ENCODE data around the gene OR1L8. TPM values are rescaled to one million over a fixed set of nuclear protein-coding genes. Genes with fewer than 3 reads are reported as not detected.

OR1L8 gene
- total and polyA plus RNA-seq, 2 experiments from 2014 or later, result not detected

- no peaks in the 10 kb centered on the region for H3K36me3 ChIP-seq
These were observed 2.8 kb downstream of the OR1L8 start for GRCh38 chr9:122580360-122580759.

DNA sequence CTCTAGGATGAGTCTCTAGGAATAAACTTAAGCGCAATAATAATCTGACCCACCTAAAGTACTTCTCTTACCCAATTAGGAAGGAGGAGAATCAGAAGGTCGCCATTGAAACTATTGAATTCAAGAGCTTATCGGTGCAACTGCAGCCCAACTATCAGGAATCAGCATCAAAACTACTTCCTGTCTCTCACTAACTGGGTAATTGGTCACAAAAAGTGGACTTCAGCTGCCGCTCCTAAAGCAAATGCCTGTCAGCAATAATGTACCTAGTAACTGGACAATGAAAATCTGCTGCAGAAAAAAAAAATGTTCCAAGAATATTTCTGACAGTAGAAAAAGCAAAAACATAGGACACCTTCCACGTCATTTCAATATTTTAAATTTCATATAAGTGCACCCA is 3.3 kb downstream of the OR1L8 start:
- H3K9me3 ChIP-seq (ENCODE audit: low read depth), result no peaks in the 10 kb centered on the region
- no peak overlapping the region for H3K4me3 ChIP-seq
- no peaks in the 10 kb centered on the region for H3K4me1 ChIP-seq (ENCODE audit: low read depth)
- no peak for DNase-seq (ENCODE audit: low read depth in 1 of 2, low spot score in 1 of 2)
- no peaks in the 10 kb centered on the region for H3K27me3 ChIP-seq
- no peak overlapping the region for H3K27ac ChIP-seq
- no peaks in the 10 kb centered on the region for H3K36me3 ChIP-seq
- TF ChIP-seq, protein P1, sequence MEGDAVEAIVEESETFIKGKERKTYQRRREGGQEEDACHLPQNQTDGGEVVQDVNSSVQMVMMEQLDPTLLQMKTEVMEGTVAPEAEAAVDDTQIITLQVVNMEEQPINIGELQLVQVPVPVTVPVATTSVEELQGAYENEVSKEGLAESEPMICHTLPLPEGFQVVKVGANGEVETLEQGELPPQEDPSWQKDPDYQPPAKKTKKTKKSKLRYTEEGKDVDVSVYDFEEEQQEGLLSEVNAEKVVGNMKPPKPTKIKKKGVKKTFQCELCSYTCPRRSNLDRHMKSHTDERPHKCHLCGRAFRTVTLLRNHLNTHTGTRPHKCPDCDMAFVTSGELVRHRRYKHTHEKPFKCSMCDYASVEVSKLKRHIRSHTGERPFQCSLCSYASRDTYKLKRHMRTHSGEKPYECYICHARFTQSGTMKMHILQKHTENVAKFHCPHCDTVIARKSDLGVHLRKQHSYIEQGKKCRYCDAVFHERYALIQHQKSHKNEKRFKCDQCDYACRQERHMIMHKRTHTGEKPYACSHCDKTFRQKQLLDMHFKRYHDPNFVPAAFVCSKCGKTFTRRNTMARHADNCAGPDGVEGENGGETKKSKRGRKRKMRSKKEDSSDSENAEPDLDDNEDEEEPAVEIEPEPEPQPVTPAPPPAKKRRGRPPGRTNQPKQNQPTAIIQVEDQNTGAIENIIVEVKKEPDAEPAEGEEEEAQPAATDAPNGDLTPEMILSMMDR (IDR thresholded peaks at IDR 0.05; ENCODE audit: low read depth, low read length), result no peak

More at GRCh38 chr9:122580360-122580759, 2.8 kb downstream of the OR1L8 start:
- Histone ChIP-seq H3K4me3 (no peak overlapping the region), H3K27ac (no peak overlapping the region), H3K27me3 (no peaks in the 10 kb centered on the region), H3K4me1 (ENCODE audit: low read depth) (no peaks in the 10 kb centered on the region), H3K9me3 (ENCODE audit: low read depth) (no peaks in the 10 kb centered on the region)
- peak in 1 of 2 donors; percentile 78 for DNase-seq (ENCODE audit: low read depth in 1 of 2, low spot score in 1 of 2)
- TF ChIP-seq, protein P1 (IDR thresholded peaks at IDR 0.05; ENCODE audit: low read depth, low read length), result no peak

DNA sequence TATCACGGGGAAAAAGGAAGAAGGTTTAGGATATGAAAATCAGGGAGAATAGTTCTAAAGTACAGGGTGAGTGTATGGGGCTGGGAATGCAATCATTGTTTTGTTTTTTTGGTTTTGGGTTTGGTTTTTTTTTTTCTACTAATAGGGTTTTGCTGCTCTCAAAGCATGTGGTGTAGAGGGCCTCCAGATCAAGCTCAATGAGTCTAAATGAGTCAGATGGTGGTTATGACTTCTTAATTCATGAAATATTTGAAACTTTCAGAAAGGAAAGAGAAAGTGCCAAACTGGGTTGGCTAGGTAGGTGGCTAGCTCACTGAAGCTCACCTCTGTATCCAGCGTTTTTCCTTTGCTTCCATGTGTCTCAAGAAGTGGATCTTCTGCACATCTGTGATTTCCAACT is 10.7 kb downstream of the OR1L8 start:
- Histone ChIP-seq H3K9me3 (ENCODE audit: low read depth) (no peaks in the 10 kb centered on the region), H3K4me1 (ENCODE audit: low read depth) (no peaks in the 10 kb centered on the region), H3K27me3 (no peaks in the 10 kb centered on the region), H3K4me3 (no peak overlapping the region), H3K27ac (no peak overlapping the region), H3K36me3 (no peaks in the 10 kb centered on the region)
- DNase-seq (ENCODE audit: low read depth in 1 of 2, low spot score in 1 of 2), result no peak
- TF ChIP-seq, protein P1 (IDR thresholded peaks at IDR 0.05; ENCODE audit: low read depth, low read length), result no peak

DNA sequence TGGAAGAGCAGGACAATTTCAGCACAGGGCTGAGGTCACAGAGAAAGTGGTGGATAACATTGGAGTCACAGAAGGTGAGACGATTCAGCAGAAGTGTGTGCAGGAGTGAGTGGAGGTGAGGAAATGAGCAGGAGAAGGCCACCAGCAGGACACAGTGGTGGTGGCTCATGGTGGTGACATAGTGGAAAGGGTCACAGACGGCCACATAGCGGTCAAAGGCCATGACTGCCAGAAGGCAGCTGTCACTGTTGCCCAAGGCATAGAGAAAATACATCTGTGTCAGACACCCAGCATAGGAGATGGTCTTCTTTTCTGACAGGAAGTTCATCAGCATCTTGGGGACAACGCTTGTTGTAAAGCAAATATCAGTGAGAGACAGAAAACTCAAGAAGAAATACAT is 15.3 kb downstream of the OR1L8 start:
- no peak for DNase-seq (ENCODE audit: low read depth in 1 of 2, low spot score in 1 of 2)
- Histone ChIP-seq H3K36me3 (no peaks in the 10 kb centered on the region), H3K27me3 (no peaks in the 10 kb centered on the region), H3K9me3 (ENCODE audit: low read depth) (no peaks in the 10 kb centered on the region), H3K4me1 (ENCODE audit: low read depth) (no peaks in the 10 kb centered on the region), H3K27ac (no peak overlapping the region), H3K4me3 (no peak overlapping the region)
- TF ChIP-seq, protein P1 (IDR thresholded peaks at IDR 0.05; ENCODE audit: low read depth, low read length), result no peak

DNA sequence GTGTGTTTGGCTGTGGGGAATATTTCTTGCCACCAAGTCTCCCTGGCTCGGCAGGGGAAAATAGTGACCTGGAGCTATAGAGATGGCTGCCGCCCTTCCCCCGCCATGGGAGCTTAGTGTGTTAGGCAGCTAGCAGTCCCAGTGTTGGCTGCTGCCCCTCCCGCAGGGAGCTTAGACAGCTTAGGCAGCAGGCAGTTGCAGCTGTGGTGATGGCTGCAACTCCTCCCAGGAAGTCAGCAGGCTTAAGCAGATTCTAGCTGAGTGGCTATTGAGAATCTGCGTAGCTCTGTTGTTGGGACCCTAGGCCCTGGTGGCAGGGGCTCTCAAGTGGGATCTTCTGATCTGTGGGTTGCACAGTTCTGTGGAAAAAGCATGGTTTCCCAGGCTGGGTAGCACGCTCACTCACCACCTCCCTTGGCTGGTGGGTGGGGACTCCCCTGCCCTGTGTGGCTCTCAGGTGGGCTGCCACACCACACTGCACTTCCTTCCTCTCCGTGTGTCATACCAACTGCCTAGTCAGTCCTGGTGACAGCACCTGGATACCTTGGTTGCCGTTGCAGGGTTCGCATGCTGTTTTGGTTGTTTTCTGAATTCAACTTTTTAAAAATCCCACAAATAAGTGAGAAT is 20.9 kb downstream of the OR1L8 start:
- H3K36me3 ChIP-seq, result no peaks in the 10 kb centered on the region
- H3K4me1 ChIP-seq (ENCODE audit: low read depth), result no peaks in the 10 kb centered on the region
- H3K27me3 ChIP-seq, result no peaks in the 10 kb centered on the region
- H3K4me3 ChIP-seq, result no peak overlapping the region
- H3K27ac ChIP-seq, result no peak overlapping the region
- DNase-seq (ENCODE audit: low read depth in 1 of 2, low spot score in 1 of 2), result no peak
- no peaks in the 10 kb centered on the region for H3K9me3 ChIP-seq (ENCODE audit: low read depth)
- TF ChIP-seq, protein P1 (IDR thresholded peaks at IDR 0.05; ENCODE audit: low read depth, low read length), result no peak
